ENCODE data around the gene OBP2A.

GRCh38 chr9:135517407-135517822 is 28.5 kb upstream of the OBP2A start:
- TF ChIP-seq MAX (CRISPR knock-in tag; IDR thresholded peaks at IDR 0.05) = no peak
- TF ChIP-seq CTCF (IDR thresholded peaks at IDR 0.05) = no peak
- TF ChIP-seq, protein P1, sequence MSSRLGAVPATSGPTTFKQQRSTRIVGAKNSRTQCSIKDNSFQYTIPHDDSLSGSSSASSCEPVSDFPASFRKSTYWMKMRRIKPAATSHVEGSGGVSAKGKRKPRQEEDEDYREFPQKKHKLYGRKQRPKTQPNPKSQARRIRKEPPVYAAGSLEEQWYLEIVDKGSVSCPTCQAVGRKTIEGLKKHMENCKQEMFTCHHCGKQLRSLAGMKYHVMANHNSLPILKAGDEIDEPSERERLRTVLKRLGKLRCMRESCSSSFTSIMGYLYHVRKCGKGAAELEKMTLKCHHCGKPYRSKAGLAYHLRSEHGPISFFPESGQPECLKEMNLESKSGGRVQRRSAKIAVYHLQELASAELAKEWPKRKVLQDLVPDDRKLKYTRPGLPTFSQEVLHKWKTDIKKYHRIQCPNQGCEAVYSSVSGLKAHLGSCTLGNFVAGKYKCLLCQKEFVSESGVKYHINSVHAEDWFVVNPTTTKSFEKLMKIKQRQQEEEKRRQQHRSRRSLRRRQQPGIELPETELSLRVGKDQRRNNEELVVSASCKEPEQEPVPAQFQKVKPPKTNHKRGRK (CRISPR knock-in tag; IDR thresholded peaks at IDR 0.05; ENCODE audit: borderline replicate concordance) = no peak
- TF ChIP-seq, protein P2, sequence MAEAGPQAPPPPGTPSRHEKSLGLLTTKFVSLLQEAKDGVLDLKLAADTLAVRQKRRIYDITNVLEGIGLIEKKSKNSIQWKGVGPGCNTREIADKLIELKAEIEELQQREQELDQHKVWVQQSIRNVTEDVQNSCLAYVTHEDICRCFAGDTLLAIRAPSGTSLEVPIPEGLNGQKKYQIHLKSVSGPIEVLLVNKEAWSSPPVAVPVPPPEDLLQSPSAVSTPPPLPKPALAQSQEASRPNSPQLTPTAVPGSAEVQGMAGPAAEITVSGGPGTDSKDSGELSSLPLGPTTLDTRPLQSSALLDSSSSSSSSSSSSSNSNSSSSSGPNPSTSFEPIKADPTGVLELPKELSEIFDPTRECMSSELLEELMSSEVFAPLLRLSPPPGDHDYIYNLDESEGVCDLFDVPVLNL (CRISPR knock-in tag; IDR thresholded peaks at IDR 0.05; ENCODE audit: borderline replicate concordance, low read depth) = no peak
- no peak for TF ChIP-seq ZBTB21 (CRISPR knock-in tag; IDR thresholded peaks at IDR 0.05; ENCODE audit: borderline replicate concordance)
- no peak for TF ChIP-seq ESRRA (CRISPR knock-in tag; IDR thresholded peaks at IDR 0.05; ENCODE audit: borderline replicate concordance)
- TF ChIP-seq, protein P3, sequence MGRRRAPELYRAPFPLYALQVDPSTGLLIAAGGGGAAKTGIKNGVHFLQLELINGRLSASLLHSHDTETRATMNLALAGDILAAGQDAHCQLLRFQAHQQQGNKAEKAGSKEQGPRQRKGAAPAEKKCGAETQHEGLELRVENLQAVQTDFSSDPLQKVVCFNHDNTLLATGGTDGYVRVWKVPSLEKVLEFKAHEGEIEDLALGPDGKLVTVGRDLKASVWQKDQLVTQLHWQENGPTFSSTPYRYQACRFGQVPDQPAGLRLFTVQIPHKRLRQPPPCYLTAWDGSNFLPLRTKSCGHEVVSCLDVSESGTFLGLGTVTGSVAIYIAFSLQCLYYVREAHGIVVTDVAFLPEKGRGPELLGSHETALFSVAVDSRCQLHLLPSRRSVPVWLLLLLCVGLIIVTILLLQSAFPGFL (CRISPR knock-in tag; IDR thresholded peaks at IDR 0.05; ENCODE audit: borderline replicate concordance) = no peak
- TF ChIP-seq OVOL2 (CRISPR knock-in tag; IDR thresholded peaks at IDR 0.05; ENCODE audit: borderline replicate concordance) = no peak
- no peak for TF ChIP-seq CREB1 (CRISPR knock-in tag; IDR thresholded peaks at IDR 0.05)
- TF ChIP-seq CREM (CRISPR knock-in tag; IDR thresholded peaks at IDR 0.05) = no peak
- no peak for TF ChIP-seq SMAD3 (CRISPR knock-in tag; IDR thresholded peaks at IDR 0.05; ENCODE audit: borderline replicate concordance)
- TF ChIP-seq ETV6 (CRISPR knock-in tag; IDR thresholded peaks at IDR 0.05) = no peak
- TF ChIP-seq FOXK1 (CRISPR knock-in tag; IDR thresholded peaks at IDR 0.05) = no peak

Data from WTC11 (cell line).